H9 (cell line): ENCODE results near the gene SLC44A1. TPM values are rescaled to one million over a fixed set of nuclear protein-coding genes. Genes with fewer than 3 reads are reported as not detected.

Experiments
- DNase-seq: peaks from one replicate; pipeline ENCODE4 v3.0.0-alpha.2; 2017
- H2AFZ ChIP-seq: one replicate; pipeline ENCODE4 v1.6.1; 2013; ENCODE audit warnings: mild to moderate bottlenecking, low read length, control low read depth, moderate library complexity
- H2AK5ac ChIP-seq: 2 replicates; pipeline ENCODE4 v1.6.1; 2013; ENCODE audit warnings: low read length, control low read depth, mixed read lengths; ENCODE audit not compliant: insufficient read length
- H2BK120ac ChIP-seq: one replicate; pipeline ENCODE4 v1.6.1; 2013; ENCODE audit warnings: low read depth, mild to moderate bottlenecking, low read length, control low read depth, inconsistent platforms; ENCODE audit not compliant: poor library complexity, severe bottlenecking
- H2BK12ac ChIP-seq: 2 replicates; pipeline ENCODE4 v1.6.1; 2013; ENCODE audit warnings: low read length, control low read depth, mixed read lengths, low read depth; ENCODE audit not compliant: insufficient read length
- H2BK15ac ChIP-seq: 2 replicates; pipeline ENCODE4 v1.6.1; 2013; ENCODE audit warnings: low read depth, low read length, control low read depth
- H2BK20ac ChIP-seq: one replicate; pipeline ENCODE4 v1.6.1; 2013; ENCODE audit warnings: low read depth, mild to moderate bottlenecking, low read length, control low read depth, inconsistent platforms; ENCODE audit not compliant: poor library complexity, severe bottlenecking
- H2BK5ac ChIP-seq: 2 replicates; pipeline ENCODE4 v1.6.1; 2013; ENCODE audit warnings: low read length, control low read depth, mixed read lengths; ENCODE audit not compliant: insufficient read length
- H3K14ac ChIP-seq: 2 replicates; pipeline ENCODE4 v1.6.1; 2013; ENCODE audit warnings: low read length, control low read depth; ENCODE audit not compliant: insufficient read depth
- H3K18ac ChIP-seq: 2 replicates; pipeline ENCODE4 v1.6.1; 2013; ENCODE audit warnings: low read depth, mild to moderate bottlenecking, mixed read lengths, low read length, control low read depth; ENCODE audit not compliant: insufficient read length
- H3K23ac ChIP-seq: 2 replicates; pipeline ENCODE4 v1.6.1; 2013; ENCODE audit warnings: low read length, control low read depth, mixed read lengths, low read depth; ENCODE audit not compliant: insufficient read length
- H3K23me2 ChIP-seq: 2 replicates; pipeline ENCODE4 v1.6.1; 2013; ENCODE audit warnings: low read depth, mild to moderate bottlenecking, mixed read lengths, low read length, control low read depth; ENCODE audit not compliant: insufficient read length, poor library complexity, severe bottlenecking
- H3K27ac ChIP-seq: 2 replicates; pipeline ENCODE4 v1.5.1; 2013; ENCODE audit warnings: low read length, control low read depth, mixed read lengths, low read depth; ENCODE audit not compliant: insufficient read length
- H3K27me3 ChIP-seq: 2 replicates; pipeline ENCODE4 v1.6.1; 2013; ENCODE audit warnings: low read length, control low read depth, inconsistent platforms; ENCODE audit not compliant: insufficient read depth
- H3K4ac ChIP-seq: 2 replicates; pipeline ENCODE4 v1.6.1; 2013; ENCODE audit warnings: low read depth, mild to moderate bottlenecking, control low read depth, inconsistent platforms, low read length, moderate library complexity
- H3K4me1 ChIP-seq: 2 replicates; pipeline ENCODE4 v1.6.1; 2013; ENCODE audit warnings: low read length, control low read depth, inconsistent platforms; ENCODE audit not compliant: insufficient read depth
- H3K4me2 ChIP-seq: 2 replicates; pipeline ENCODE4 v1.6.1; 2013; ENCODE audit warnings: low read length, control low read depth, mixed read lengths; ENCODE audit not compliant: insufficient read length, insufficient read depth
- H3K56ac ChIP-seq: 2 replicates; pipeline ENCODE4 v1.6.1; 2013; ENCODE audit warnings: low read depth, mild to moderate bottlenecking, mixed read lengths, low read length, control low read depth; ENCODE audit not compliant: insufficient read length
- H3K79me1 ChIP-seq: 2 replicates; pipeline ENCODE4 v1.6.1; 2013; ENCODE audit warnings: low read depth, mild to moderate bottlenecking, moderate library complexity, low read length, control low read depth, inconsistent platforms; ENCODE audit not compliant: insufficient read depth, poor library complexity, severe bottlenecking
- H3K79me2 ChIP-seq: 2 replicates; pipeline ENCODE4 v1.6.1; 2013; ENCODE audit warnings: low read length, control low read depth, inconsistent platforms; ENCODE audit not compliant: insufficient read depth
- H3K9ac ChIP-seq: 2 replicates; pipeline ENCODE4 v1.6.1; 2013; ENCODE audit warnings: low read length, control low read depth, mixed read lengths; ENCODE audit not compliant: insufficient read length; ENCODE audit errors: extremely low read depth
- H3K9me3 ChIP-seq: one replicate; pipeline ENCODE4 v1.6.1; 2013; ENCODE audit warnings: low read depth, low read length, inconsistent platforms; ENCODE audit not compliant: control insufficient read depth
- H3T11ph ChIP-seq: one replicate; pipeline ENCODE4 v1.6.1; 2013; ENCODE audit warnings: mild to moderate bottlenecking, low read length, control low read depth, inconsistent platforms
- H4K20me1 ChIP-seq: one replicate; pipeline ENCODE4 v1.6.1; 2013; ENCODE audit not compliant: control insufficient read depth, insufficient read length, insufficient read depth
- H4K5ac ChIP-seq: 2 replicates; pipeline ENCODE4 v1.6.1; 2013; ENCODE audit warnings: low read depth, mild to moderate bottlenecking, mixed read lengths, low read length, control low read depth; ENCODE audit not compliant: insufficient read length
- H4K8ac ChIP-seq: replicated peaks from 2 replicates; pipeline ENCODE4 v1.6.1; 2013; ENCODE audit warnings: low read length, control low read depth, mixed read lengths, low read depth; ENCODE audit not compliant: insufficient read length
- H4K91ac ChIP-seq: 2 replicates; pipeline ENCODE4 v1.6.1; 2013; ENCODE audit warnings: low read depth, mild to moderate bottlenecking, moderate library complexity, mixed read lengths, low read length, control low read depth; ENCODE audit not compliant: insufficient read length
- H3K27ac Mint-ChIP-seq, 3 experiments: 2 replicates in 2 of 3; 3 replicates in 1 of 3; pipeline ENCODE4 v1.8.0; 2020 to 2021; ENCODE audit warnings: mixed read lengths in 3 of 3, mild to moderate bottlenecking in 1 of 3, moderate library complexity in 1 of 3
- H3K27me3 Mint-ChIP-seq: 2 replicates; pipeline ENCODE4 v1.8.0; 2021; ENCODE audit warnings: low read depth, mild to moderate bottlenecking, moderate library complexity, mixed read lengths
- H3K36me3 Mint-ChIP-seq, 3 experiments: 2 replicates in 2 of 3; 3 replicates in 1 of 3; pipeline ENCODE4 v1.8.0; 2020 to 2021; ENCODE audit warnings: low read depth in 3 of 3, mixed read lengths in 3 of 3; ENCODE audit not compliant: insufficient read depth in 1 of 3
- H3K4me1 Mint-ChIP-seq, 2 experiments: 2 replicates each; pipeline ENCODE4 v1.8.0; 2020; ENCODE audit warnings: mixed read lengths in 2 of 2
- H3K4me3 Mint-ChIP-seq, 2 experiments: 2 replicates in 1 of 2; 3 replicates in 1 of 2; pipeline ENCODE4 v1.8.0; 2020 to 2021; ENCODE audit warnings: mild to moderate bottlenecking in 2 of 2, mixed read lengths in 2 of 2, moderate library complexity in 1 of 2
- H3K9me3 Mint-ChIP-seq, 2 experiments: 2 replicates in 1 of 2; 3 replicates in 1 of 2; pipeline ENCODE4 v1.8.0; 2020; ENCODE audit warnings: mild to moderate bottlenecking in 2 of 2, mixed read lengths in 2 of 2, moderate library complexity in 1 of 2
- CTCF ChIP-seq: fragments of 200-600 bp; sonication (generic); conservative IDR thresholded peaks from 3 replicates; pipeline ENCODE4 v1.8.0; 2021; ENCODE audit warnings: antibody characterized with exemption, mild to moderate bottlenecking
- WGBS: extraction: QIAGEN DNeasy Blood & Tissue Kit; methylation state at CpG from one replicate; pipeline ENCODE4 v1.1.7; 2013; ENCODE audit warnings: missing lambda C conversion rate, low lambda C conversion rate, mixed read lengths; ENCODE audit not compliant: insufficient read length; ENCODE audit errors: extremely low coverage; 5-methylcytosine and 5-hydroxymethylcytosine counted together
- total RNA-seq: library from RNA; stranded (reverse); gene quantifications from 2 replicates; pipeline ENCODE4 v1.2.1, GENCODE V29; 2021

The SLC44A1 gene
- total RNA-seq, 1 experiment from 2014 or later, result 60.7 TPM

GRCh38 chr9:105418588-105419500 lies 174.4 kb downstream of the SLC44A1 start:
- Histone ChIP-seq H3K4me1 (no peaks in the 10 kb centered on the region), H3K23me2 (no peaks in the 10 kb centered on the region), H3K56ac (no peak overlapping the region), H2BK5ac (no peak overlapping the region), H3K27me3 (no peaks in the 10 kb centered on the region), H2AFZ (no peak overlapping the region), H4K5ac (no peak overlapping the region), H4K8ac (no peak overlapping the region), H3T11ph (no peak overlapping the region), H4K20me1 (no peaks in the 10 kb centered on the region), H2BK20ac (no peak overlapping the region), H3K79me1 (no peaks in the 10 kb centered on the region), H3K9me3 (no peaks in the 10 kb centered on the region), H3K4me2 (no peak overlapping the region), H4K91ac (no peak overlapping the region), H3K14ac (no peak overlapping the region), H3K23ac (no peak overlapping the region), H3K79me2 (no peaks in the 10 kb centered on the region), H2AK5ac (no peak overlapping the region), H3K18ac (no peak overlapping the region), H2BK12ac (no peak overlapping the region), H3K4ac (no peak overlapping the region), H2BK120ac (no peak overlapping the region), H3K9ac (no peak overlapping the region), H3K27ac (no peak overlapping the region), H2BK15ac (no peak overlapping the region)
- Mint-ChIP-seq H3K36me3 (no peaks in the 10 kb centered on the region; a peak in 1 of 7 replicates), H3K4me3 (no peak overlapping the region), H3K4me1 (peaks cover 7 to 9% of the 10 kb centered on the region in 2 experiments), H3K27ac (no peak overlapping the region), H3K9me3 (0 out of 5 replicates have a peak, but pooled peaks cover 0 to 3% of the 10 kb centered on the region in 2 experiments), H3K27me3 (no peaks in the 10 kb centered on the region; the same call in 1 of the 2 replicates)
- no CpG with 5 or more reads among the region's 3 CpGs for WGBS
- DNase-seq, result no peak
- no peak for TF ChIP-seq CTCF
